ENCODE measurements around the gene CRYGB.

Gene CRYGB

GRCh38 chr2:208163489-208163888 lies 17.5 kb upstream of the CRYGB start, which contains the start of gene CRYGA:
CRYGA (minus strand) TSS chr2:208163589; CDS start chr2:208163556, 33 bp downstream.
- H3K4me1 Mint-ChIP-seq, result no peaks in the 10 kb centered on the region
- H3K4me3 Mint-ChIP-seq, result no peak within 1 kb of the TSS
- TF ChIP-seq CTCF (IDR thresholded peaks at IDR 0.05), result no peak
- peaks cover 4% of the 10 kb centered on the region for H3K9me3 Mint-ChIP-seq
- no peaks in the 10 kb centered on the region for H3K27me3 Mint-ChIP-seq (ENCODE audit: low read depth, poor library complexity)
- H3K36me3 Mint-ChIP-seq (ENCODE audit: low read depth), result no peaks in the 10 kb centered on the region
- no peak for DNase-seq
- no peak within 1 kb of the TSS for H3K27ac Mint-ChIP-seq

- peaks cover 11% of the 10 kb centered on the region for H3K9me3 Mint-ChIP-seq
- H3K27ac Mint-ChIP-seq, result no peak overlapping the region
- no peaks in the 10 kb centered on the region for H3K36me3 Mint-ChIP-seq (ENCODE audit: low read depth)
- no peak for TF ChIP-seq CTCF (IDR thresholded peaks at IDR 0.05)
- no peak overlapping the region for H3K4me3 Mint-ChIP-seq
- H3K4me1 Mint-ChIP-seq, result no peaks in the 10 kb centered on the region
- no peak for DNase-seq
- no peaks in the 10 kb centered on the region for H3K27me3 Mint-ChIP-seq (ENCODE audit: low read depth, poor library complexity)
These were observed 10.5 kb upstream of the CRYGB start for GRCh38 chr2:208156439-208156838.

GRCh38 chr2:208153156-208153555 lies 7.2 kb upstream of the CRYGB start:
- Mint-ChIP-seq H3K4me1 (no peaks in the 10 kb centered on the region), H3K9me3 (peaks cover 20% of the 10 kb centered on the region), H3K36me3 (ENCODE audit: low read depth) (no peaks in the 10 kb centered on the region), H3K27me3 (ENCODE audit: low read depth, poor library complexity) (no peaks in the 10 kb centered on the region), H3K4me3 (no peak overlapping the region), H3K27ac (no peak overlapping the region)
- DNase-seq, result no peak
- TF ChIP-seq CTCF (IDR thresholded peaks at IDR 0.05), result no peak

GRCh38 chr2:208150956-208151355 lies 5.0 kb upstream of the CRYGB start:
- no peak overlapping the region for H3K27ac Mint-ChIP-seq
- DNase-seq, result no peak

GRCh38 chr2:208150094-208150493 lies 4.1 kb upstream of the CRYGB start:
- Mint-ChIP-seq H3K4me3 (no peak overlapping the region), H3K27me3 (ENCODE audit: low read depth, poor library complexity) (no peaks in the 10 kb centered on the region), H3K4me1 (no peaks in the 10 kb centered on the region), H3K36me3 (ENCODE audit: low read depth) (no peaks in the 10 kb centered on the region), H3K27ac (no peak overlapping the region), H3K9me3 (peaks cover 20% of the 10 kb centered on the region)
- no peak for TF ChIP-seq CTCF (IDR thresholded peaks at IDR 0.05)
- DNase-seq, result no peak

More at GRCh38 chr2:208150956-208151355, 5.0 kb upstream of the CRYGB start:
- Mint-ChIP-seq H3K27me3 (ENCODE audit: low read depth, poor library complexity) (no peaks in the 10 kb centered on the region), H3K9me3 (peaks cover 20% of the 10 kb centered on the region), H3K4me3 (no peak overlapping the region), H3K36me3 (ENCODE audit: low read depth) (no peaks in the 10 kb centered on the region), H3K4me1 (no peaks in the 10 kb centered on the region)
- no peak for TF ChIP-seq CTCF (IDR thresholded peaks at IDR 0.05)

DNA sequence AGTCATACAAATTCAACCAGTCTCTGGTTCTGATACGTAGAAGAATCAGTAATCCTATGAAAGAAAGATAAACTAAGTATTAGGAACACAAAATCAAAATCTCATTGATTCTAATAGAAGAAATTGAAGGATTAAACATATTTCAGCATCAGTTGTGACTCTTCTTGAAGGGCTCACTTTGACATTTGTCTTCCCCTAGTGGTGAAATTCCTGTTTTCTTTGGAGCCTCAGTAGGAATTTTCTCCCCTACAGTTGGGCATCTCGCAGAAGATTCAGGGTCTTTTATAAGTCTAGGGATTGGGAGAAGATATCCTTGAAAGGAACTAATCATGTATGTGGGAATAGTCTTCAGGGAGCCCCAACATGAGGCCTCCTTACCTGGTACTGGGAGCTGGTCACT lies 2.8 kb upstream of the CRYGB start:
- H3K36me3 Mint-ChIP-seq (ENCODE audit: low read depth), result no peaks in the 10 kb centered on the region
- peaks cover 23% of the 10 kb centered on the region for H3K9me3 Mint-ChIP-seq
- no peak for DNase-seq
- no peaks in the 10 kb centered on the region for H3K4me1 Mint-ChIP-seq
- no peak overlapping the region for H3K4me3 Mint-ChIP-seq
- H3K27ac Mint-ChIP-seq, result no peak overlapping the region
- no peaks in the 10 kb centered on the region for H3K27me3 Mint-ChIP-seq (ENCODE audit: low read depth, poor library complexity)
- no peak for TF ChIP-seq CTCF (IDR thresholded peaks at IDR 0.05)

Data from nephron progenitor cell (in vitro differentiated cells).